Mammary epithelial cell (primary cell): ENCODE measurements around the gene ROR1.

Source experiments
- CTCF ChIP-seq, 2 donors: IDR thresholded peaks in 1 of 2; conservative IDR thresholded peaks in 1 of 2; 2 replicates each; pipeline ENCODE4 v1.5.1; 2011 to 2012; ENCODE audit warnings: inconsistent platforms in 2 of 2, low read length in 2 of 2, mild to moderate bottlenecking in 2 of 2, control low read depth in 1 of 2, low read depth in 1 of 2; ENCODE audit not compliant: insufficient read depth in 1 of 2; ENCODE audit errors: extremely low read depth in 1 of 2
- EZH2 ChIP-seq: IDR thresholded peaks from 2 replicates; pipeline ENCODE4 v1.6.1; 2012; ENCODE audit warnings: low read length, inconsistent platforms, borderline replicate concordance

- TF ChIP-seq CTCF (conservative IDR thresholded peaks at IDR 0.05 in 1 of 2, IDR thresholded peaks at IDR 0.05 in 1 of 2; ENCODE audit: extremely low read depth in 1 of 2, insufficient read depth in 1 of 2, low read depth in 1 of 2, low read length in 2 of 2) (no peak), EZH2 (no peak)
Observed at GRCh38 chr1:63943393-63943792, 169.6 kb downstream of the ROR1 start.
